ENCODE data around the gene R3HCC1L. TPM values are rescaled to one million over a fixed set of nuclear protein-coding genes. Genes with fewer than 3 reads are reported as not detected.

The R3HCC1L gene
- total RNA-seq, 1 donor from 2014 or later = 16.9 TPM

DNA sequence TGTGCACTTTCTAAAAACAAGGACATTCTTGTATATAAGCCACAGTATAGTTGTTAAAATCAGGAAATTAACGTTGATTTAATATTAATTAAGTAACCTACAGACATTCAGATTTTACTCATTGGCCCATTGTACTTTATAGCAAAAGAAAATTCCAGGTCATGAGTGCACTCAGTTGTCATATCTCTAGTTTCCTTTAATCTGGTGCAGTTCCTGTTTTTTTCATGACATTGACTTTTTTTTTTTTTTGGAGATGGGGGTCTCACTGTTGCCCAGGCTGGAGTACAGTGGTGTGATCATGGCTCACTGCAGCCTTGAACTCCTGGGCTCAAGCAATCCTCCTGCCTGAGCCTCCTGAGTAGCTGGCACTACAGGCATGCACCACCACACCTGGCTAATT is 24.1 kb downstream of the R3HCC1L start:
- H3K27ac Mint-ChIP-seq = no peak overlapping the region
- no peaks in the 10 kb centered on the region for H3K9me3 Mint-ChIP-seq
- no peak for DNase-seq (ENCODE audit: low spot score in 2 of 2, unreplicated experiment in 2 of 2)
- H3K36me3 Mint-ChIP-seq = no peaks in the 10 kb centered on the region
- H3K27me3 Mint-ChIP-seq (ENCODE audit: low read depth) = no peaks in the 10 kb centered on the region
- TF ChIP-seq, protein P1, sequence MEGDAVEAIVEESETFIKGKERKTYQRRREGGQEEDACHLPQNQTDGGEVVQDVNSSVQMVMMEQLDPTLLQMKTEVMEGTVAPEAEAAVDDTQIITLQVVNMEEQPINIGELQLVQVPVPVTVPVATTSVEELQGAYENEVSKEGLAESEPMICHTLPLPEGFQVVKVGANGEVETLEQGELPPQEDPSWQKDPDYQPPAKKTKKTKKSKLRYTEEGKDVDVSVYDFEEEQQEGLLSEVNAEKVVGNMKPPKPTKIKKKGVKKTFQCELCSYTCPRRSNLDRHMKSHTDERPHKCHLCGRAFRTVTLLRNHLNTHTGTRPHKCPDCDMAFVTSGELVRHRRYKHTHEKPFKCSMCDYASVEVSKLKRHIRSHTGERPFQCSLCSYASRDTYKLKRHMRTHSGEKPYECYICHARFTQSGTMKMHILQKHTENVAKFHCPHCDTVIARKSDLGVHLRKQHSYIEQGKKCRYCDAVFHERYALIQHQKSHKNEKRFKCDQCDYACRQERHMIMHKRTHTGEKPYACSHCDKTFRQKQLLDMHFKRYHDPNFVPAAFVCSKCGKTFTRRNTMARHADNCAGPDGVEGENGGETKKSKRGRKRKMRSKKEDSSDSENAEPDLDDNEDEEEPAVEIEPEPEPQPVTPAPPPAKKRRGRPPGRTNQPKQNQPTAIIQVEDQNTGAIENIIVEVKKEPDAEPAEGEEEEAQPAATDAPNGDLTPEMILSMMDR (IDR thresholded peaks at IDR 0.05; ENCODE audit: unreplicated experiment) = no peak
- H3K4me1 Mint-ChIP-seq = peaks cover 4% of the 10 kb centered on the region
- no peak overlapping the region for H3K4me3 Mint-ChIP-seq

DNA sequence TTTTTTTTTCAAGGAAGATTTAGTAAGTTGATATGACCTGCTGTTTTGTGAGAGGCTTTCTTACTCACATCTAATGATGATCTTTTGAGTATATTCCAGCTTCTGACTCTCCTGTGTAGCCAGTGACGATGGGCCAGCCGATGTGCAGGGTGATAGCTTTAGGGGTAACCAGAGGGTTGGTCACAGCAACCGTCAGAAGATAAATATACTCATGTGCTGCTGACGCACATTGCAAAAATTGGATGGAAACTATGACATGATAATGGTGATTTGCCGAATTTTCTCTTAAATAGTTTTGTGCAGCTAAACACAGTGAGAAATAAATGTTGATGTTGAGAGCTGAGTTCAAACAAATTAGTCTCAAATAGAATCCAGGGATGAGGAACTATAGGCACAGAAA is 29.5 kb downstream of the R3HCC1L start:
- Mint-ChIP-seq H3K4me3 (no peak overlapping the region), H3K4me1 (no peaks in the 10 kb centered on the region), H3K36me3 (peaks cover 14% of the 10 kb centered on the region), H3K27me3 (ENCODE audit: low read depth) (no peaks in the 10 kb centered on the region), H3K27ac (no peak overlapping the region), H3K9me3 (no peaks in the 10 kb centered on the region)
- TF ChIP-seq, protein P1 (IDR thresholded peaks at IDR 0.05; ENCODE audit: unreplicated experiment) = no peak
- DNase-seq (ENCODE audit: low spot score in 2 of 2, unreplicated experiment in 2 of 2) = no peak

DNA sequence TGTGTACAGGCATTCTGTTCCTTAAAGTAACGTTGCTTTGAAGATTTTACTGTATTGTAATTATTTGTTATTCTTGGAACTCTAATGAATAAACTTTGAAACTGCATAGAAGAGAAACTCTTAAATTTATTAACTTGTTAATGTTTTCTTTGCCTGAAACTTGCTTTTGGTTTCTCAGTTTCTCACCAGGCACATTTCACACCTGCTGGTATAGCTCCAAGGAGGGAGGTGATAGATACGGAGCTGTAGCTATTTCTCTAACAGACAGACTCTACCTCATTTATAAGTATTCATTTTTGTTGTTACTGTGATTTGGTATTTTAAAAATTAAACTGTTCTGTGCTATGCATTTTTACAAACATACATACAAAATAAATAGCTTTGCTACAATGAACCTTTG is 32.7 kb downstream of the R3HCC1L start:
- Mint-ChIP-seq H3K27me3 (ENCODE audit: low read depth) (no peaks in the 10 kb centered on the region), H3K9me3 (no peaks in the 10 kb centered on the region), H3K4me1 (no peaks in the 10 kb centered on the region), H3K27ac (no peak overlapping the region), H3K36me3 (peaks cover 14% of the 10 kb centered on the region), H3K4me3 (no peak overlapping the region)
- TF ChIP-seq, protein P1 (IDR thresholded peaks at IDR 0.05; ENCODE audit: unreplicated experiment) = no peak
- no peak for DNase-seq (ENCODE audit: low spot score in 2 of 2, unreplicated experiment in 2 of 2)

DNA sequence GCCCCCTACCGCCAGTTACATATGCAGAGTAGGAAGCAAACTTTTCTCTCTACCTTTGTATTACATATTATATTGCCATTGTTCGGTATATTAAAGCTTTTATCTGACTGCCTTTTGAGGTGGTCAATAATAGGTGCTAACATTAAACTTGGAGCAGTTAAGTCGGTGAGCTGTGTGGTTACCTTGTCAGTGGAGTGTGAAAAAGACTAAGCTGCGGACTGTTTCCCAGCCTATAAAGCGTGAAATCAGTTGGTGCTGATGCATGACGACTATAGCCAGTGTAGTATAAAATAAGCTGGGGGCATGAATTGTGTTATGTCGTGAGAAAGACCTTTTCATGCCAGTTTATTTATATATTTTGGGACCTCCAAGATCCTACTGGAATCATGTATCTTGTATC is 33.7 kb downstream of the R3HCC1L start:
- Mint-ChIP-seq H3K27ac (no peak overlapping the region), H3K4me1 (no peaks in the 10 kb centered on the region), H3K36me3 (peaks cover 14% of the 10 kb centered on the region), H3K4me3 (no peak overlapping the region), H3K27me3 (ENCODE audit: low read depth) (no peaks in the 10 kb centered on the region), H3K9me3 (no peaks in the 10 kb centered on the region)
- no peak for DNase-seq (ENCODE audit: low spot score in 2 of 2, unreplicated experiment in 2 of 2)
- TF ChIP-seq, protein P1 (IDR thresholded peaks at IDR 0.05; ENCODE audit: unreplicated experiment) = no peak

DNA sequence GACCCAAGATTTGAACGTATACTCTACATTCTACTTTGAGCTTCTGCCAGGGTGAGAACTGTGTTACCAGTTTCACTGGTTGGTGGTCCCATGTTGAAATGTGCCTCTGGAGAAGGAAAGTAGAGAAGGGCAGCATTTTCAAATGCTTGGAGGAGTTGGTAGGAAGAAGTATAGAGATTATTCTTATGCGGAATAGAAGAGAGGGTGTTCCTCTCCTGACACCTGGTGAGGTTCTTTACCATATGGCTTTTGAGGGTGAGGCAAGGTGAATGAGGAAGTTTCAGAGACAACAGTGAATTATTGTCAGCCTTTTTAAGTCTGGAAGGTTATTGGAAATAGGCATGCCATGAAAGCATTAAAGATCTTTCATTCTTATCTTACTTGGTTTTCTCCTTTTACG is 34.3 kb downstream of the R3HCC1L start:
- Mint-ChIP-seq H3K27ac (no peak overlapping the region), H3K4me3 (no peak overlapping the region)

More for the DNA sequence above, 34.3 kb downstream of the R3HCC1L start:
- H3K9me3 Mint-ChIP-seq = no peaks in the 10 kb centered on the region
- no peaks in the 10 kb centered on the region for H3K27me3 Mint-ChIP-seq (ENCODE audit: low read depth)
- H3K4me1 Mint-ChIP-seq = no peaks in the 10 kb centered on the region
- H3K36me3 Mint-ChIP-seq = peaks cover 15% of the 10 kb centered on the region
- TF ChIP-seq, protein P1 (IDR thresholded peaks at IDR 0.05; ENCODE audit: unreplicated experiment) = no peak
- no peak for DNase-seq (ENCODE audit: low spot score in 2 of 2, unreplicated experiment in 2 of 2)

Data from mesothelial cell of epicardium (in vitro differentiated cells).